GM13976 (cell line): Measurements from ENCODE around the gene PBX3.

Experiments used
- DNase-seq: peaks from one replicate; pipeline ENCODE4 v3.0.0; 2012; ENCODE audit warnings: low spot score
- in situ Hi-C: fragments of 300-500 bp; cut with MboI; formaldehyde crosslinking; loops from one replicate; pipeline ENCODE4 v1.12.0; 2022; ENCODE audit warnings: low sequenced_read_pairs, mixed read lengths, inconsistent platforms; ENCODE audit not compliant: unreplicated experiment
- TF ChIP-seq, protein P1 (sequence below): IDR thresholded peaks from 2 replicates; pipeline ENCODE4 v1.5.1; 2012; ENCODE audit warnings: borderline replicate concordance, mild to moderate bottlenecking; ENCODE audit not compliant: insufficient read depth; ENCODE audit errors: extremely low read depth, missing control alignments, control extremely low read depth

Gene PBX3

DNA sequence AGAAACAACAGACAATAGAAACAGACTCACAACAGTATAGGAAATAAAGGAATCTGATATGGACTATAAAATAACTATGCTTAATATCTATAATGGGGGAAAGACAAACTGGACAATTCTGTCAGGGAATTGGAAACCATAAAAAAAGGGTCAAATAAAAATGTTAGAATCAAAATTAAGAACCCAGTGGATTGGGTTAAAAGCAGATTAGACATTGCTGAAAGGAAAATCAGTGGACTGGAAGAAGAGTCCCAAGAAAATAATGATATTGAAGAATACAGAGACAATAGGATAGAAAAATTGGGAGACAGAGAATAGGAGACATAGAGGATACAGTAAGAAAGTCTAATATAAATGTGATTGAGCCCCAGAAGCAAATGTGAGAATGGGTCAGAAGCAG, 199.2 kb downstream of the PBX3 start:
- DNase-seq: no peak
- in situ Hi-C loops: no loop called here
- TF ChIP-seq, protein P1, sequence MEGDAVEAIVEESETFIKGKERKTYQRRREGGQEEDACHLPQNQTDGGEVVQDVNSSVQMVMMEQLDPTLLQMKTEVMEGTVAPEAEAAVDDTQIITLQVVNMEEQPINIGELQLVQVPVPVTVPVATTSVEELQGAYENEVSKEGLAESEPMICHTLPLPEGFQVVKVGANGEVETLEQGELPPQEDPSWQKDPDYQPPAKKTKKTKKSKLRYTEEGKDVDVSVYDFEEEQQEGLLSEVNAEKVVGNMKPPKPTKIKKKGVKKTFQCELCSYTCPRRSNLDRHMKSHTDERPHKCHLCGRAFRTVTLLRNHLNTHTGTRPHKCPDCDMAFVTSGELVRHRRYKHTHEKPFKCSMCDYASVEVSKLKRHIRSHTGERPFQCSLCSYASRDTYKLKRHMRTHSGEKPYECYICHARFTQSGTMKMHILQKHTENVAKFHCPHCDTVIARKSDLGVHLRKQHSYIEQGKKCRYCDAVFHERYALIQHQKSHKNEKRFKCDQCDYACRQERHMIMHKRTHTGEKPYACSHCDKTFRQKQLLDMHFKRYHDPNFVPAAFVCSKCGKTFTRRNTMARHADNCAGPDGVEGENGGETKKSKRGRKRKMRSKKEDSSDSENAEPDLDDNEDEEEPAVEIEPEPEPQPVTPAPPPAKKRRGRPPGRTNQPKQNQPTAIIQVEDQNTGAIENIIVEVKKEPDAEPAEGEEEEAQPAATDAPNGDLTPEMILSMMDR: no peak

DNA sequence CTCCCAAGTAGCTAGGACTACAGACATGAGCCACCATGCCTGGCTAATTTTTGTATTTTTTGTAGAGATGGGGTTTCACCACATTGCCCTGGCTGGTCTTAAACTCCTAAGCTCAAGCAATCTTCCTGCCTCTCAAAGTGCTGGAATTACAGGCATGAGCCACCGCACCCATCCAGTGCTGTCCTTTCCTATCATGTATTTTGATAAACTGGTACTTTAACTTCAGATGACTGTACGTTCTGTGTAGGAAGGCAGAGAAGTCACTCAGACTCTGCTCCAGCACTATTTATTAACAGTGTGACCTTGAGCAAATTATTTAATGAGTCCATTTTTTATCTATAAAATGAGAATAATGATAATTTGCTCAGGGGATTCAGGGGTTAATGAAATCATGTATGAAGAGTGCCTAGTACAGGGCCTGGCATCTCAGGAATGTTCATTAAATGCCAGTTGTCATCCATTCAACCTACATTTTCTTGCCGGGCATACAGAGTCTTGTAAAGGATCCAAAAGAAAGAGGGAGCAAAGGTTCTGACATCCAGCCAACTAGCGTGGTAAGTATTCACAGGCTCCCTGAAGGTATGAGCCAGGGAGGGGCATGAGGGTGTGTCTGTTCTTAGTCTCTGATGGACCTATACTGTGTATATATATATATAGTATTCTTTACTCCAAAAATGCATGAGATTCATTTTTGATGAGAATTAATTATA, 201.9 kb downstream of the PBX3 start:
- DNase-seq: no peak
- TF ChIP-seq, protein P1: no peak
- in situ Hi-C loops: no loop called here

DNA sequence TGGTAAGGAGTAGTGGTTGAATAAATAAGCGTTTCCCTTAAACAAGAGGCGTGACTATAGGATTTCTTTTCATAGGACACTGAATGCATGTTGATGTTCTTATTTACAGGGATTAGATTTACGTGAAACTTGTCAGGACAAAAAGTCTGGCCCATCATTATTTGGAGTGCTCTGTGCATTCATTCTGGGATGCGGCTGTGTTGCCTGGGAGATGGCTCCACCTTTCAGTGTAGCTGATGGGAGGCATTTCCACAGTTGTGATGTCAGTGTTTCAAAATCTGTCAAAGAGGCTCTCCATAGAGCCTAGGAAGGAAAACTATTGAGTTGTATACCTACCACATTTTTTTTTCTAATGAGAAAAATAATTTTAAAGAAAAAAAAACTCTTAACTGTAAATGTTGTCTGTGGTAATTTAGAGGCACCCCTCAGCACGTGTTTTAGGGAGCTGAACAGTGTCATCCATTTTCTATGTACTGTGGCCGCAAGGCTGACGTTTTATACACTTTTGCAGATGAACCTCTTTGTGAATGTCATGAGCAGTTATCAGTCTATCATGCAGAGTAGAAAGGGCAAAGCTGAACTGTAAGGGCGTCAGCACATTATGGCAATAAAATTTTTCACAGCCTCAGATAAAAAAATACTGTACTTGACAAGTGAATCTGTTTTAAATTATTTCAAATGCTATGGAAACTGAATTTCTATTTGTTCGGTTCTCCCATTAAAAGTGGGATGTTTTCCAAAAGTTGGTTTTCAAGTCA, 202.7 kb downstream of the PBX3 start:
- TF ChIP-seq, protein P1: no peak
- in situ Hi-C loops: no loop called here
- no peak for DNase-seq

DNA sequence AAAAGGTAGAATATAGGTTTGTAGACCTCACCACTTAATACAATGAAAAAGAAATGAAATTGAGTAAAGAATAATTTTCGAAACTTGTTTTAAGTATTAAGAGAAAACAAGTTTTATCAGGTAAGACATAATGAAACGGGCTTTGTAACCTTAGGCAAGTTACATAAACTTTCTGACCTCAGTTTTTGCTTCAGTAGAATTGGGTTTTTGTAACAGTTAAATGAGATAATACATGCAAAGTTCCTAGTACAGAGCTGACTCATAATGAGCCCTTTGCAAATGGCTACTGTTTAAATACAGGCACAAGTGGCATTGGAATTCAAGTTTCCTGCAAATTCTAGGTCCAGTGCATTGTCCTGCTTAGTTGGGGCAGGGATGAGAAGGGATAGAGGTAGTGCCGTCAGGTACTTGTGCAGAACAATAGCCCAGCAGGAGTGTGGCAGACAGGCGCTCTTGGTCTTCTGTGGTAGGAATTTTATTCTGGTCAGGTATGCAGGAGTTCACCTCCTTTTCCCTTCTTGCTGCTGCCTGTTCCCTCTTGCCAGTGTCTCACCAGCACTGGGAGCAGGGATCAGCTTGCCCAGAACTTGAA, 203.8 kb downstream of the PBX3 start:
- DNase-seq: no peak
- TF ChIP-seq, protein P1: no peak
- in situ Hi-C loops: no loop called here

DNA sequence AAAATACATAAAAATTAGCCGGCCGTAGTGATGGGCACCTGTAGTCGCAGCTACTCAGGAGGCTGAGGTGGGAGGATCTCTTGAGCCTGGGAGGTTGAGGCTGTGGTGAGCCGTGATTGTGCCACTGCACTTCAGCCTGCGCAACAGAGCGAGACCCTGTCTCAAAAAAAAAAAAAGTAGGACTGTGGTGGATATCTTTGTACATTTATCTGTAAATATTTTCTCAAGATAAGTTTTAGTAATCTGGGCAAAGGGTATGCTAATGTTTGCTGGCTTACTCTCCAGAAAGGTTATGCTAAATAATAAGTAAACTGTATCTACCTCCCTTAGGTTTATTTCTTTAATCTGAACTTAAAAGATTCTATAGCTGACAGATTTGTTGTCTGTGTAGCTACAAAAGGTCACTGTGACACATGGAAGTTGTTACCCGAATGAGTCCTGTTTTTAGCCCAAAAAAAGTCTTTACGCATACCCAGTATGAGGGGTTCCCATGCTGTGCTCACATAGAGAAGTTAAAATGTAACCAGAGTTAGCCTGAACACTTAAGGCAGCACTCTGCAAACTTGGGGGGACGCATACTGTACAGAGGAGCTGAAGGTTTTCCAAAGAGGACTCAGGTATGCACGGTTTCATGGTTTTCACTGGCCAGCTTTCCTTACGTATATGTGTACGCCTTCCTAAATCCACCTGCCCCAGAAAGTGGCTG, 206.3 kb downstream of the PBX3 start:
- TF ChIP-seq, protein P1: no peak

DNA sequence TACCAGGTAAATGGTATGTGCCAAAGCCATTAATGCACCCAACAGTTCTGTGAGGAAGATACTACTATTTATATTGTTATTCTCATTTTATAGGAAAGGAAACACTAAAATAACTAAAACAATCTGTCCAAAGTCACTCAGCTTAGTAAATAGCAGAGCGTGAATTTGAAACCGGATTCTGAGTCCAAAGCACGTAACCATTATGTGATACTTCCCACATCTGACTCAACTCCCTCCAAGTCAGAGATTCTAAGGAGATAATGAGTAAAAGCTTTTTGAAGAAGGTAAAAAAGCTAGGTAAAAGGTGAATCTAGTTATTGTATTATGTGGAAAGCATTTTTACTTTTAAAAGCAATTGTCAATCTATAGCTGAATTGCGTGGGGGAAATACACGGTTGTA, 208.9 kb downstream of the PBX3 start:
- in situ Hi-C loops: no loop called here
- DNase-seq: no peak
- TF ChIP-seq, protein P1: no peak

More for the DNA sequence above, 206.3 kb downstream of the PBX3 start:
- in situ Hi-C loops: no loop called here
- DNase-seq: no peak
